ENCODE measurements around the gene PXK.
A peak's percentile ranks its signal among the peaks of the same experiment; 100 is the strongest.
"Not testable (repeated sequence)": the region's sequence is repeated elsewhere in the genome, so short reads cannot be mapped to it uniquely, and the experiment has no call there.

PXK gene

DNA sequence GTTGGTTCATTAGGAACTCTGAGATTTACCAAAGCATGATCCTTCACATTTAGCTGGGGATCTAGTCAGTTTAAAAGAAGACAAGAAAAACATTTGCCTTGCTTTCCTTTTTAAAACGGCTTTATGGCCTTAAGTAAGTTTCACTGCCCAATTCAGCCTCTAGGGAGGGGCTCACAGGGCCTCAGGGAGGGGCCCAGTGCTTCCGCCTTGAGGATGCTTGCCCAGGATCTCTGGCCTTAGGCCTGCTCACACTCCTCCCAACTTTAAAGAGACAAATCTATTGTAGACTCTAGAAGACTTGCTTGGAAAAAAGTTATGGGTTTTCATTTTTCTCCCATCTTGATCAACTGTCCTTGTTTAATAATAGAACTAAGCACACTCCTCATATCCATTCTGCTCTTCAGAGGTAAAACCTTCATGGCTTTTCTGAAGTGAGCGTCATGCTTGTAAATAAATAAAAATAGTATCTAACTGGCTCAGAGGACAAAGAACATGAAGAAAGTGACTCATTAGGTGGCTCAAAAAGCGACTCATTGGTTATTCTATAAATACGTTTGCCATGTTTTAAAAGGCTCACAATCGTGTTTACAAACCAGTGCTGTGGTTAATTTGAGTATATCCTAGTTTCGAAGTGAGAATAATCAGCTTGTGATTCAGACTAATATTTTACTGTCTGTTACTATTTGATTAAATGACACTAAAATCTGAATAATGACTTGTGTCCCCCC, 87.3 kb downstream of the PXK start:
- peak; percentile 50 for DNase-seq (ENCODE audit: low spot score)

DNA sequence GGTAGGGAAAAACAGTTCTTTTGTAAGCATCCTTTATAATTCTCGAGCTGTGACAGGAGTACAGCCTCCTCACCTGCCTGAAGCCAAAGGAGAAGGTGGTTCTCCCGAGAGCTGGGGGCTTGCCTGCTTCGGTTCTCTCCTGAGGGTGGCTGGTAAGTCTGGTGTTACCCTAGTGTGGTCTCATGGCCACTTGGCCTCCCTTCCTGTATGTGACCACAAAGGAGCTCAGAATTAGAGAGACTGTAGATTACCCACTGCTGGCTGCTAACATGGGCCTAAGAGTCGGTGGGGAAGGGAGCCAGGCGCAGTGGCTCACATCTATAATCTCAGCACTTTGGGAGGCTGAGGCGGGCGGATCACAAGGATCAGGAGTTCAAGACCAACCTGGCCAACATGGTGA, 88.3 kb downstream of the PXK start:
- no peak for DNase-seq (ENCODE audit: low spot score)

DNA sequence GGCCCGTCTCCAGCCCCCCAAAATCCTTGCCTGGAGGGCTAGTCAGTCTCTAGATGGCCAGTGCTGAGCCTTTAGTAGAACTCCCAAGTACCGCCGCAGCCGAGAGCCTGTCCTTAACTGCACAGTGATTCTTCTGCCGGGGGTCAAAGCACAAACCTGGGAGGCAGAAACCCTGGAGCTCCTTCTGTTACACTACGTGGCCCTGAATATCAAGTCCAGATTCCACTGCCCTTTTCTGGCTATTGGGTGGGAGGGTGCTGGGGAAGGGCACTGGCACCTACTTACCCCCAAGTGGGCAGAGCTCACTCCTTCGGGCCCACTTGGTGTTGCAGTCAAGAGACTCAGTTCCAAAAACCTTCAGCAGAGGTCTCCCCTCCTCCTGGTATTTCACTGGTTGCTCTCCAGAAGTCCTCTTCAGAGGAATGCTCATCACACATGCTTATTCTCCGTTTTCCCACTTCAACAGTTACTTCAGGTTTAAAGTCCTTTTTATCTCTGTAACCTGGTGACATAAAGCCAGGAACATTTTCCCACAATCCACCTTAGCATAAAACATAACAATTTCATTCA, 90.1 kb downstream of the PXK start:
- peak; percentile 28 for DNase-seq (ENCODE audit: low spot score)

DNA sequence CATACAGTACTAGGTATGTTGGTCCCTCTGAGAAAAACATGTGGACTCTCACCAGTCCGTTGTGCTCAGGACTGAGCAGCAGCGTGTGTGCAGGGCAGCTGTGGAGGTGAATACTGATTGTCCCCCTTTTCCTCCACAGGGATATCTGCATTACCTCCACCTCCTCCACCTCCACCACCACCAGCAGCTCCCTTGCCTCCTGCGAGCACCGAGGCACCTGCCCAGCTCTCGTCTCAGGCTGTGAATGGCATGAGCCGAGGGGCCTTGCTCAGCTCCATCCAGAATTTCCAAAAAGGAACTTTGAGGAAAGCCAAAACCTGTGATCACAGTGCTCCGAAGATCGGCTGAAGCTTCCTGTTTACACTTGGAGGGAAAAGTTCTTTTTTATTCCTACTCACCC, 91.9 kb downstream of the PXK start:
- DNase-seq (ENCODE audit: low spot score) = no peak

DNA sequence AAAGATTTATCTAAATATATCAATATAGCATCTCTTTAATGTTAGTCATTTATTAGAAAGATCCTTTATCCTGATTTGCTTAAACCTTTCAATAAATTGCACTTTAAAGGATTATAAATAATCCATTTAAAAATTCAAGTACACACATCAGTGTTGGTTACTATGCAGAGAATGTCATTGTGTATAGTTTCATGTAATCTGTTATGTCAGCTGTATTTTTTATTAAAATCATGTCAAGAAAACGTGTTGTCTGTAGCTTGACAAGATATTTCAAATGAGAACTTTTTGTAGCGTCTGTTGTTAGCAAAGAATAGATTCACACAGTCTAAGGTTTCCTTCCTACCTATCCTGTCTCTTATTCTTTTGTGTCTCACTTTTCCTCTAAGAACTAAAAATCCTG, 93.1 kb downstream of the PXK start:
- no peak for DNase-seq (ENCODE audit: low spot score)

DNA sequence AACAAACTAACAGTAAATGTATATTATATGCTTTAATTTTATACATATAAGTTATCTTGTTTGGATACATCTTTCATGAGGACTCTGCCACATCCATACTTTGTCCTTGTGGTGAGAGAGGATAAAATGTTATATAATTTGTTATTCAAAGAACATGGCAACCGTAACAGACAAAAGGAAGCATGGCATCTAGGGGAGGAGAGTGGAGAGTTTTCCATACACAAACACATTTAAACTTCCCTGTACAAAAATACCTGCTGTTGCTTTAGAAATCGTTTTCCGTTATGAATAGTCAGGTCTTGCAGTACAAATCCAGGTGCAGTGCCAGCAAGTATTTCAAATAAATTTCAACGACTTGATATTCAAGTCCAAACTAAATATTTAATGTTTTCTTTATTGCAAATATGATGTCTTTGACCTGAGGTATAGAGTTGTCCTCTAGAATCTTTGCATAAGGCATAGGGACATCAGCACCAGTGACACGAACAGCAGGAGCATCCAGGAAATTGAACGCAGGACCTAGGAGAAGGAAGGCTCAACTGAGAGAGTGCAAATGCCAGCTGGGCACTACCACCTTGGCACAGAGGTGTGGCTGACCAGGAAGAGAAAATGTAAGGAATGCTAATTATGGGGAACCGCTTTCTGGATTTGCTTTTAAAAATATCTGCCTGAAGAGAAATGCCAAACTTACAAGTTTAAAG, 95.1 kb downstream of the PXK start:
- no peak for DNase-seq (ENCODE audit: low spot score)

- peak; percentile 4 for DNase-seq (ENCODE audit: low spot score)
Measured at GRCh38 chr3:58429657-58430056, 97.0 kb downstream of the PXK start.

DNA sequence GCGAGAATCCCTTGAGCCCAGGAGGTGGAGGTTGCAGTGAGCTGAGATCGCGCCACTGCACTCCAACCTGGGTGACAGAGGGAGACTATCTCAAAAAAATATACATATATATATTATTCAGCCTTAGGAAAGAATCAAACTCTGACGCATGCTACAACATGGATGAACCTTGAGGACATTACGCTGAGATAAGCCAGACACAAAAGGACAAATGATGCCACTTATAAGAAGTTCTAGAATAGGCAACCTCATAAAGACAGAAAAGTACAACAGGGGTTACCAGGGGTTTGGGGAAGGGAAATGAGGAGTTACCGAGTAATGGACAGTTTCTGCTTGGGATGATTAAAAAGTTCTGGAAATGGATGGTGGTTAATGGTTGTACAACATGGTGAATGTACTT, 100.2 kb downstream of the PXK start:
- DNase-seq (ENCODE audit: low spot score) = no peak

DNA sequence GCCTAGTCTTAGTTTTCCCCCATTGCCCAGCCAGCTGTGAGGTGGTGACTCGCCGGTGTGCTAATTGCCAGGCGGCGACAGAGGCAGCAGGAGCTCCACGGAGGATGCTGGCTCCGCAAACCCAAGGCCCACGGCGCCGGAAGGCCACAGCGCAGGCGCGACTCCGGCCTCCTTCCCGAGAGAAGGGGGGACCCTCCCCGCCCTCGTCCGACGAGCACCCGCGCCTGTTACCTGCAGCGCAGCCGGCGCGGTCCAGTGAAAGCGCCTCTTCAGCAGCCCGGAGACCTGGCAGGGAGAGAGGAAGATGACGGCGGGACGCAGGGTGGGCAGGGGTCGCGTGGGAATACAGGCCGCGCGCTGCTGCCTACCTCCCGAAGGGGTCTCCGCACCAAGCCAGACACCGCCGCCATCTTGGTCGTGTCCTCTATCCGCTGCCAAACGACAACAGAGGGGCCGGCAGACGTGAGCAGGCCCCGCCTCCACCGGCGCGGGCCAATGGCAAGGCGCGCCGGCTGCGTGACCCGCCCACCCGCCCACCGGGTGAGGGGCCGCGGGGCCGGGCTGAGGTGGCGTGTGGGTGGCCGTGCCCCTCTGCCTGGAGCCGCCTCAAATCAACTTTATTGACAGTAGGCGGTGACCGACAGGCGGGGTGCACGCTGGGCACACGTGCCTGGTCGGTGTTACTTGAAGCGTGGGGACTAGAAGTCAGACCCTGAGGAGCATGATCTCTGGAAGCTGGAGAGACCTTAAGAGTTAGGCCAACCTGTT, 100.9 kb downstream of the PXK start, which contains the start of gene PDHB:
Gene PDHB (minus strand): TSS at position 433 of the 768 bp plus-strand sequence. CDS start 23 bp downstream, at position 410.
- DNase-seq (ENCODE audit: low spot score) = peak; percentile 95

GRCh38 chr3:58434168-58434504, 101.4 kb downstream of the PXK start:
- no peak for DNase-seq (ENCODE audit: low spot score)

- no peak for DNase-seq (ENCODE audit: low spot score)
Measured at GRCh38 chr3:58434511-58434910, 101.8 kb downstream of the PXK start.

GRCh38 chr3:58434990-58435389, 102.3 kb downstream of the PXK start:
- DNase-seq (ENCODE audit: low spot score) = peak; percentile 87

GRCh38 chr3:58437276-58437675, 104.6 kb downstream of the PXK start:
- DNase-seq (ENCODE audit: low spot score) = not testable (repeated sequence)

GRCh38 chr3:58440996-58441355, 108.3 kb downstream of the PXK start:
- not testable (repeated sequence) for DNase-seq (ENCODE audit: low spot score)

DNA sequence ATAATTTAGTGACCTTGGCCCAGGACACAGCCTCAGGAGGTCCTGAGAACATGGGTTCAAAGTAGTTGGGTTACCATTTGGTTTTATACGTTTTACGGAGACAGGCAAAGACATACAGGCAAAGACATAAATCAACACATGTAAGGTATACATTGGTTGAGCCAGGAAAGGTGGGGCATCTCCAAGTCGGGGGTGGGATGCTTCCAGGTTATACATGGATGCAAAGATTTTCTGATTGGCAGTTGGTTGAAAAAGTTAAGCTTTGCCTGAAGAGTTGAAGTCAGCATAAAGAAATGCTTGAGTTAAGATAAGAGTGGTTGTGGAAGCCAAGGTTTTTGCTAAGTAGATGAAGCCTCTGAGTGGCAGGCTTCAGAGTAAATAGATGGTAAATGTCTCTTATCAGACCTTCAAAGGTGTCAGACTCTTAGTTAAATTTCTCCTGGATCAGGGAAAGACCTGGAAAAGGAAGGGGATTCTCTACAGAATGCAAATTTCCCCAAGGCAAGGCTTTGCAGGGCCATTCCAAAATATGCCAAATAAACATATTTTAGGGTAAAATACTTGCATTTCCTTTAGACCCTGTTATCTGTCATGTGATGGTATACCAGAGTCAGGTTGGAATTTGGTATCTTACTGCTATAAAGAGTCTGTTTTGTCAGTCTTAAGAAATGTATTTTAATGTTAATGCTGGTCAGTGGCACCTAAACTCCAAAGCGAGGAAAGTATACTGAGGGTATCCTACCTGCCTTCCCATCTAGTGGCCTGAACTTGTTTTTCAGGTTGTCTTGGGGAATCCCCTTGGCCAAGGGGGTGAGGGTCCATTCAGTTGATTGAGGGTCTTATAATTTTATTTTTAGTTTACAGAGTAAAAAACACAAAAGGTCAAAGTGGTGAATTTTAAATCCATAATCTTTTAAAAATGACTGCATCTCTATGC, 109.1 kb downstream of the PXK start:
- DNase-seq (ENCODE audit: low spot score) = no peak

DNA sequence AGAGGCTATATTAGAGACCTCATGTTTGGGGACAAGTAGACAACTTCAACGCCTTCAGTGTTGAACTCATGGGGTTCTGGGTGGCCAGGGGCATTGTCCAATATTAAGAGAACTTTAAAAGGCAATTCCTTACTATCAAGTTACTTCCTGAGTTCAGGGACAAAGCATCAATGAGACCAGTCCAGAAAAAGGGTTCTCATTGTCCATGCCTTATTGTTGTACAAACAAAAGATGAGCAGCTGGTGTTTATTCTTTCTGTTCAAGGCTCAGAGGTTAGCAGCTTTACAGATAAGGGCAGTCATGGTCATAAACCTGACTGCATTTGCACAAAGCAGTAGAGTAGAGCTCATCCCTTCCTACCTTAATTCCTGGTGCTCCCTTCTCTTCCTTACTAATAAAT, 119.5 kb downstream of the PXK start:
- no peak for DNase-seq (ENCODE audit: low spot score)

GRCh38 chr3:58459160-58459559, 126.5 kb downstream of the PXK start:
- no peak for DNase-seq (ENCODE audit: low spot score)

DNA sequence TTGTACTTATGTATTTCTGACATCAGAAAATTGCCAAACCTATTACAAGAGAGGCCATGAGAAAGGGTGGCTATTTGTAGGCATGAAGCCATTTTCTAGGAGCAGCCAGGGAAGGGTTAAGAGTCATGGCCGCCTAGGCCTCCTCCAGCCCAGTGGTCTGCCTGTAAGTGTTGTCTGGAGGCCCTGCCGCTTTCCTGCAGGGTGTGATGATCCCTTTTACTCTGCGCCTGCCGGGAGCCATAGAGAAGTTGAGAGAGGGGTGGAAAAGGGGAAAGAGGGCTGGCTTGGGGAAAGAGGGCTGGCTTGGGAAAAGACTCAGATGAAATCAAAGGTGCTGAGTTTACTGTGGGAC, 130.1 kb downstream of the PXK start:
- DNase-seq (ENCODE audit: low spot score) = no peak

DNA sequence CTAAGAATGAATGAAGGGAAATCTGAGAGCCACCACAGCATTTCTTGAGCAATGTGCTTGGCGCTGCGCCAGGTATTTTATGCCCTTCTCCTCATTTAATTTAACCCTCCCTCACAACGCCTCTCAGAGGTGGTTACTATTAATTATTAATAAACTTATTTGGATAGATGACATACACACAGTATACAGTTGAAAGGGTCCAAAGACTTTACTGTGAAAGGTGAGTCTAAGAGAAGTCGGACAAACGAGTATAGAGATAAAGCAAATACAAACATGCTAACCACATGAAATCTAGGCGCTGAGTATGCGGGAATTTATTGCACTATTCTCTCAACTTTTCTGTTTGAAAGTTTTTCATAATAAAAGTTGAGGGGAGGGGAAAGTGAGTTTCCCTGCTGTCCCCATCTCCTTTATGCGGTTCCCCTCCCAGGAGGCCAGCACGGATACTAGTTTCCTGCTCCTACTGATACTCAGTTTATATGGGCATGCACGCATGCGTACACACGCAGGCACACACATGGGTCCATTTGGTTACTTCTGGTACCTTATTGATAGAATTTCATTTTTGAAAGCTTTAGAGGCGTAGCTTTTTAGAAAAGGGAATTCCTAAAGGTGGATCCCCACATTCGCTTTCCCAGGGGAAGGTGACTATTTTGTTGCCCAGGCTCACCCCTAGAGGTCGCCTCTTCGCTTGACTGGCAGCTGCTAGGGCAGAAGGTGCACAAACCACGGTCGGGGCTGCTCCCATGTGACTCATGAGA, 130.7 kb downstream of the PXK start:
- peak; percentile 93 for DNase-seq (ENCODE audit: low spot score)

GRCh38 chr3:58463942-58464271, 131.2 kb downstream of the PXK start:
- DNase-seq (ENCODE audit: low spot score) = no peak

DNA sequence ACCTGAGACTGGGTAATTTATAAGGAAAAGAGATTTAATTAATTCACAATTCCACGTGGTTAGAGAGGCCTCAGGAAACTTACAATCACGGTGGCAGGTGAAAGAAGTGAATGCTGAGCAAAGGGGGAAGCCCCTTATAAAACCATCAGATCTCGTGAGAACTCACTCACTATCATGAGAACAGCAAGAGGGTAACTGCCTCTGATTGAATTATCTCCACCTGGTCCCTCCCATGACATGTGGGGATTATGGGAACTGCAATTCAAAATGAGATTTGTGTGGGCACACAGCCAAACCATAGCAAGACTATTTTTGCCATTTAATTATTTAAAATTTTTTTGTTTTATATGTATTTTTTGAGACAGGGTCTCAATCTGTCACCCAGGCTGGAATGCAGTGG, 132.2 kb downstream of the PXK start:
- DNase-seq (ENCODE audit: low spot score) = no peak

All from AG08395 (cell line).